GM18519 (cell line): ENCODE data around the gene WFDC12.

Experiments
- ATAC-seq: cut with Tn5 transposase; IDR thresholded peaks from one replicate; pipeline ENCODE4 v1.9.1; 2021; ENCODE audit warnings: mild to moderate bottlenecking, moderate library complexity; ENCODE audit not compliant: unreplicated experiment, low FRiP score

WFDC12 gene

DNA sequence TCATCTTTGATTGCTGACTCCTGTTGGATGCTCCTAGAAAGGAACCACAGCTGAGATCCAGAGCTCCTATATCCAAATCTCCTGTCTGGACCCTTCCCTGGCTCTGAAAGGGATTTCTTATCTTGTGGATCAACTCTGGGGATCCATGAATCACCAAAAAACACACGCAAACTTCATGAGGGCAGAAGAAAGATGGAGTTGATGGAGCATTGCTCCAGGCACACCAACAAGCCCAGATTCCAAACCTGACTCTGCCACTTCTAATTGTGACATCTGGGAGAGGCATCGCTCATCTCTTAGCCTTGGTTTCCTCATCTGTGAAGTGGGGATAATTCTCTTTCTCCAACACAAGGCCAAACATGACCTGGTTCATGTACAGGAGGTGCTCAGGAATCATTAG, 30.1 kb downstream of the WFDC12 start:
- ATAC-seq: no peak

DNA sequence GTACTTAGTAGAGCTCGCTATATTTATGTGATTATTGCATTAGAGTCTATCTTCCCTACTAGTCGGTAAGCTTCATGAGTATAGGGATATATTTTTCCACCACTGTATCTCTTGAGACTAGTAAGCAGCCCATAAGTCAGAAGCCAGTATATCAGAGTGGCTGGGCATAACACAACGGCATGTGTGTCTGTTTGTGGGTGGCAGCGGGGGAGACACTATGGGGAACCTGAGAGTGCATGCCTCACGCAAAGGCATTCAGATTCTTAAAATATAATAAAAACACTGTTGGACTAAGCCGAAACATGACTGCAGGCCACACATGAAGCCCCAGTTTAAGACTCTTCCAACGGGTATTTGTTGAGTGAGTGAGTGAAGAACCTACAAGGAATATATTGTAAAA, 31.4 kb downstream of the WFDC12 start:
- ATAC-seq: no peak

DNA sequence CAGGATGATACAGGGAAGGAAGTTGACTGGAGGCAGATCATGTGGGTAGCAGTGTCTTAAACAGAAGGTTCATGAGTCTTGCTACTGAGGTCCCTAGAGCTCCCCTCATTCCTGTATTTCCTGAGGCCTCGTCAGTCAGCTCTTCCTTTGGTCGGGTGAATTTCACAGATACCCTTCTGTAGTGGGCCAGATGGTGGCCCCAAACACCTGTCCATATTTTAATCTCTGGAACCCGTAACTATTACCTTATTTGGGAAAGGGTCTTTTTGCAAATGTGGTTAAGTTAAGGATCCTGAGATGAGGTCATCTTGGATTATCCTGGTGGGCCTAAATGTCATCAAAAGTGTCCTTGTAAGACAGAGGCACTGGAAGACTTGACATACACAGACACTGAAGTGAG, 32.9 kb downstream of the WFDC12 start:
- no peak for ATAC-seq

DNA sequence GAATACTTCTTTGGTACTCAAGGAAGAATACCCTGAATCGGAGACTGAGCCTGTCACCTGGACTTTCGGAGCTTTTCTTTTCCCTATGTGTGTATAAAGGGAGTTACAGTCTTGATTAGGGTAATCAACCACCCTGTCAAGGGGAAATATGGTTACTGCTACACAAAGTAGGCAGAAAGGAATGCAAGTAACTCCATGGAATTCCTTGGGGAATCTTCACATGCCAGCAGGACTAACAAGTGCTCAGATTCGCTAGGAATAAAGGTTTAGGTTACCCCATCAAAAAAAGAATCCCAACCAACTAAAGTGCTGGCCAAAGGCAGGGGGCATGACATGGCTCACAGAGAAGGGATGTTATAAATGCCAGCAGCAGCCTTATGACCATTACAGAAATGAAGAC, 33.8 kb downstream of the WFDC12 start:
- no peak for ATAC-seq

DNA sequence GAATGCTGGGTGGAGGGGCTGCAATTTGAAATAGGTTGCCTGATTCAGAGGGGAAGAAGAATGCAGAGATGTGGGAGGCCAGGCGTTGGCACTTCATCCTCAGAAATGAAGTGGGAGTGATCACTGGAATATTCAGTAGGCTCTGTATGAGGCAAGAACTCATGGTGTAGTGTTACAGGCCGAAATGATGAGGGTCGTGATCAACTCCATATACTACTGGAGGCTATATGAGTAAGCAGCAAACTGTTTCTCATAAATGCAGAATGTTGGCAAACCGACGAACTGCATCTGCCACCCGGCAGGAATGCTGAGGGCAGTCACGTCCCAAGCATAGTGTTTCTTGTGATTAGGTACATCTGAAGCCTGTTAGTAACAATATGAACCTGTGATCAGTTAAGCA, 36.0 kb downstream of the WFDC12 start:
- ATAC-seq: no peak

DNA sequence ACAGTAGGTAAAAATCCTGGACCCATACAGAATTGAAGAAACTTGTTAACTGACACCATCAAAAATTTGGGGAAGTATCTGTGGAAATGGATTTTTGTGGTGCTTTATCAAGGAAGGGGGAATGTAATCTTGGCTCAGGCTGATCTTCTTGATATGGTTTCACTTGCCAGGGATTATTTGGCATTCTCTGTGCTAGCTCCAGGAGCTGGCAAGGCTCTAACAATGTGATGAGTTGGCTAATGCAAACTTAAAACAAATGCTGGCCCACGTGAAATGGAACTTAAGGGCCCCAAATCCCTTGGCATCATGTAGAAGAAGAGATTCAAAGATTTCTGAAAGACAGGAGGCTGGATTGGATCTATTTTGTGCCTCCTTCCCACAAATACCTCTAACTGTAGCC, 36.5 kb downstream of the WFDC12 start:
- ATAC-seq: no peak

DNA sequence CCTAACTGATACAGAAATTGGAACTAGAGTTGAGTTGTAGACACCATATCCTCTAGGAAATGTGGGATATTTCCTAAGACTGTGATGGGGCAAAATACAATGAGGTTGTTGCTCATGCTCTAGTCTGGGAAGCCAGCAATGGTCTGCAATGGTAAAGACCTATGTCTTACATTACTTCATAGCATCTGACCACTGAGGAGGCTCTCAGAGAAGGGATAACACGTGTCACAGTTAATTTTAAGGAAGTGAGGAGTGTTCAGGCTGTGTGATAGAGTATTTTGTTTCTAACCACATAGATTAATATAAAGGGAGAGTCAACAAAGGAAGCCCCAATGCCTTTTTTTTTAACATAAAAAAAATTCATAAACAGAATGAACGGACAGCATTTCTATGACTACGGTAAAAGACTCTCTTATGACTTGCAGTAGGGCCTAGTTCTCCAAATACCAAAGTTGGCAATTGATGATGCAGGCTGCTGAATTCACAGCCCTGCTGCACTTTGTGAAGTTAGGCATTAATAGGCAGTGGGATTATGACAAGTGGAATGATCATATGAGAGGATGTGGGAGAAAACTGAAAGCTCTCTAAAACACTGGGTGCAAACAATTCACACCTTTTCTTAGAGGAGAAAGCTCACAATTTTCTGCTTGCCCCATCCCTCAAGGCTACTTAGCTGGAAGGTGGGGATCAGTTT, 37.0 kb downstream of the WFDC12 start:
- ATAC-seq: no peak

DNA sequence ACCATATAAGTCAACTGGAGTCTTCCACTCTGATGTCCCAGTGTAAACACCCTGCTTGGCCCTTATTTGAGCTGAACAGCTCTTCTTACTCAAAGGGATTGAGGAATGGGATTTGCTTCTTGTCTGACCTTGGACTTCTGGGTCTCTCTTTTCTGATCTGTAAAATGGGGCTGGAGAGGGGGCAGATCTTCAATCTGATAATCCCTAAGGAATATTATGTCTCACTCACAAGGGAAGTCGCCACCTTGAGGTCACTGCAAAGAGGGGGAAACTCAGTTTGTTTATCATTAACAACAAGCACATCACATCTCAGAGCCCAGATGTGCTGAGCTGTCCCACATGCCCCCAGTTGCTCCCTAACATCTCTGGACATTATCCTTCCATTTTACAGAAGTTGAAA, 38.4 kb downstream of the WFDC12 start:
- ATAC-seq: no peak

DNA sequence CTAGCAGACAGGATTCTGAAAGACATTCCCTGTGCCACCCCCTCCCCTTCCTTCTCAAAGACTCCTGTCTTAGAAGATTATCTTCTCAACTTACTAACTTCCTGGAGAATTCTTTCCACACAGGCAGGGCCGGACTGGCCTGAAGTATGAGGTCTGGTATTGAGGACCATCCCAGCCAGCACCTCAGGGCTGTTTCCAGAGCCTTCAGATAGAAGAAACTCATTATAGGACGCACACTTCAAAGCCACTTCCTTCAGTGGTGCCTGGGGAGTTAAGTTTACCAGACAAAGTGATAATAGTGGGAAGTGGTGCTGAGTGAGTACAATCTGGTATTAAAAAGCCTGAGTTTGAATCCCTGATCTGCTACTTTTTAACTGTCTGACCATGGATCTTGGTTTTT, 39.0 kb downstream of the WFDC12 start:
- no peak for ATAC-seq

DNA sequence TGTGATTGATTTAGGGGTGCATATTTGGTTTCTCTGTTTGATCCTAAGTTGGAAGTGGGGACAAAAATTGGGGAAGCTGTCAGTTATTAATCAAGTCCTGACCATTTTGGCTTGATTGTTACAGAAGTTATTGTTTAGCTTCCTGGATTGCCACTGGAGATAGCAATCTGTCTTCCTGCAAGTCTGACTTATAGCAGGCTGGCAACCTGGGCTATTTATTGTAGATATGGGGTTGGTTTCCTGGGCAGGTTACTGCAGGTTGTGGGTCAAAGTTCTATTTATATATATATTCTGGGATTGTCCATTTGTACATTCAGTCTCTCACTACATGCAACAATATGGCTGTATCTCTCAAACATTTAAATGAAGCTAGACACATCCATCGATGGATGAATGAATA, 41.1 kb downstream of the WFDC12 start:
- ATAC-seq: no peak

DNA sequence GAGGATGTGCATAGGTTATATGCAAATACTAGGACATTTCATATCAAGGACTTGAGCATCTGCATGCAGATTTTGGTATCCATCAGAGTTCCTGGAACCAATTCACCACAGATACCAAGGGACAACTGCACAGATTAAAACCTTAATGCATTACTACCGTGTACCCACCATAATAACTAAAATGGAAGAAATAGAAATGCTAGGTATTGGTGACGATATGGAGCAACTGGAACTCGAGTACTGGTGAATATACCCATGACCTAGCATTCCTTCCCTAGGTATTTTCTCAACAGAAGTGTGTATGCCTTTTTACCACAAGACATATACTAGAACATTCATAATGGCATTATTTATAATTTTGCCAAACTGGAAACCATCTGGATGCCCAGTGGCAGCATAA, 41.8 kb downstream of the WFDC12 start:
- no peak for ATAC-seq

DNA sequence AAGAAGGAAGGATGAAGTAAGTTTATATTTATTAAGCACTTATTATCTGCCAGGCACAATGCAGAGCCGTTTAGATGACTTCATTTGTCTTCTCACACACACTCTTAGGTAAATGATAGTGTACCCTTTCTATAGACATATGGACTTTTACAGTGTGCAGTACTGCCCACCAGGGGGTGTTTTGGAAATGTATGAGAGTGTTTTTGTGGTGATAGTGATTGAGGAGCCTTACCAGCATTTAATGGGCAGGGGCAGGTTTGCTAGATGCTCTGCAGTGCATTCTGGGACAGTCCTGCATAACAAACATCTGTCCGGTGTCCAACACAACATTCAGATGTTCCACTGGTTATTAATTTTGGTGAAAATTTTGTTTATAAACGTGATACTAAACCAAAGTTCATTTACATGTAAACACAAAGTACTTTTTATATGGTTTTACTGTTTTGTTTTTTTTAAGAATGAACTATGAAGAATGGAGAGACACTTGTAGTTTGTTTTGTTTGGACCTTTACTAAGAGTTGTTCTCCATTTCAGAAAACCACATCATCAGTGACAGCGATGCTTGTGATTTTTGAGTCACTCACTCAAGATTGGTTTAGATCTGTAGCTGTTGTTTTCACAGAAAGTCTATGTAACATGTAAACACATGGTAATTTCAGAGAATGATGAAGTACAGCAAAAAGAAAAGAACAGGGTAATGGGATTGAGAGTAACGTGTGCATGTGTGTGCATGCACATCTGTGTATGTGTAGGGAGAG, 43.2 kb downstream of the WFDC12 start:
- ATAC-seq: no peak

DNA sequence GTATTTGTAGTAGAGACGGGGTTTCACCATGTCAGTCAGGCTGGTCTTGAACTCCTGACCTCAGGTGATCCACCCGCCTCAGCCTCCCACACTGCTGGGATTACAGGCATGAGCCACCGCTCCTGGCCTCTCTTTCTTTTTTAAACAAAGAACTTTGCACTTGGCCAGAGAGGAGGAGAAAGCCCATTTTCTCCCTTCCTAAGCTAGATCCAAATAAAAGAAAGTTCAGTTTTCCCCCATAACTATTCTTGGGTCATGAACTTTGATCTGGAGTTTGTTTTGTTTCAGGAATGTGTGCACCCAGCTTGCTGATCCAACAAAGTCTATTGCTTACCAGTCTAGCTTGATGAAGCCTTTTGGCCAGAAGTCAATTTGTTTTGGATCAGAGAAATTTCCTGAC, 46.7 kb downstream of the WFDC12 start:
- ATAC-seq: no peak
